ENCODE results near the gene DDX24. TPM values are rescaled to one million over a fixed set of nuclear protein-coding genes. Genes with fewer than 3 reads are reported as not detected.

Gene DDX24
- total RNA-seq, 1 experiment from 2014 or later: 203 TPM

- intact Hi-C loops (cut with micrococcal nuclease; ENCODE audit: unreplicated experiment): no loop called here
- Histone ChIP-seq H3K27me3 (replicated peaks; ENCODE audit: insufficient read depth, low read depth, low read length, poor library complexity) (no peaks in the 10 kb centered on the region), H3K4me1 (ENCODE audit: insufficient read depth, low read length, poor library complexity, severe bottlenecking) (peaks cover 12% of the 10 kb centered on the region), H3K4me3 (ENCODE audit: low read depth, low read length, poor library complexity, severe bottlenecking) (peak overlapping the region; percentile 94), H3K36me3 (ENCODE audit: insufficient read depth, low read length, poor library complexity, severe bottlenecking) (peaks cover 28% of the 10 kb centered on the region), H3K27ac (ENCODE audit: low read depth, low read length, poor library complexity, severe bottlenecking) (peak overlapping the region; percentile 95), H3K9me3 (ENCODE audit: low read depth, low read length, poor library complexity, severe bottlenecking) (no peaks in the 10 kb centered on the region)
- POLR2A ChIA-PET (ENCODE audit: low non-redundant PET): no interaction called here
- BruUV-seq (replicated peaks): no TSS peak
- CTCF ChIA-PET: interaction anchor here (1.0 kb wide), 1 partner anchor 16 kb away, joined by 3 read pairs; no protein-coding TSS in a partner anchor
- TF ChIP-seq CTCF (conservative IDR thresholded peaks at IDR 0.05; ENCODE audit: low read depth, low read length) (no peak), EZH2 (IDR thresholded peaks at IDR 0.05; ENCODE audit: borderline replicate concordance, low read depth, low read length, poor library complexity, severe bottlenecking) (no peak)
- DNase-seq (ENCODE audit: low spot score): no peak
These were observed 401 bp upstream of the DDX24 start for GRCh38 chr14:94081386-94081820.

GRCh38 chr14:94079891-94080620 lies 946 bp downstream of the DDX24 start:
- H3K9me3 ChIP-seq (ENCODE audit: low read depth, low read length, poor library complexity, severe bottlenecking): peaks cover 10% of the 10 kb centered on the region
- CTCF ChIA-PET: interaction anchor here (0.6 kb wide), 1 partner anchor 80 kb away, joined by 3 read pairs; no protein-coding TSS in a partner anchor
- H3K36me3 ChIP-seq (ENCODE audit: insufficient read depth, low read length, poor library complexity, severe bottlenecking): peaks cover 38% of the 10 kb centered on the region
- H3K4me3 ChIP-seq (ENCODE audit: low read depth, low read length, poor library complexity, severe bottlenecking): peak overlapping the region; percentile 94
- H3K27ac ChIP-seq (ENCODE audit: low read depth, low read length, poor library complexity, severe bottlenecking): peak overlapping the region; percentile 95
- no TSS peak for BruUV-seq (replicated peaks)
- TF ChIP-seq CTCF (conservative IDR thresholded peaks at IDR 0.05; ENCODE audit: low read depth, low read length) (no peak), EZH2 (IDR thresholded peaks at IDR 0.05; ENCODE audit: borderline replicate concordance, low read depth, low read length, poor library complexity, severe bottlenecking) (no peak)
- POLR2A ChIA-PET (ENCODE audit: low non-redundant PET): no interaction called here
- DNase-seq (ENCODE audit: low spot score): peak; percentile 52
- H3K27me3 ChIP-seq (replicated peaks; ENCODE audit: insufficient read depth, low read depth, low read length, poor library complexity): no peaks in the 10 kb centered on the region
- H3K4me1 ChIP-seq (ENCODE audit: insufficient read depth, low read length, poor library complexity, severe bottlenecking): peaks cover 12% of the 10 kb centered on the region
- intact Hi-C loops (cut with micrococcal nuclease; ENCODE audit: unreplicated experiment): no loop called here

- H3K4me3 ChIP-seq (ENCODE audit: low read depth, low read length, poor library complexity, severe bottlenecking): no peak overlapping the region
- intact Hi-C loops (cut with micrococcal nuclease; ENCODE audit: unreplicated experiment): no loop called here
- H3K36me3 ChIP-seq (ENCODE audit: insufficient read depth, low read length, poor library complexity, severe bottlenecking): peaks cover 38% of the 10 kb centered on the region
- H3K27ac ChIP-seq (ENCODE audit: low read depth, low read length, poor library complexity, severe bottlenecking): no peak overlapping the region
- CTCF ChIA-PET: no interaction called here
- peaks cover 22% of the 10 kb centered on the region for H3K9me3 ChIP-seq (ENCODE audit: low read depth, low read length, poor library complexity, severe bottlenecking)
- DNase-seq (ENCODE audit: low spot score): no peak
- POLR2A ChIA-PET (ENCODE audit: low non-redundant PET): no interaction called here
- no peak for TF ChIP-seq EZH2 (IDR thresholded peaks at IDR 0.05; ENCODE audit: borderline replicate concordance, low read depth, low read length, poor library complexity, severe bottlenecking)
- TF ChIP-seq CTCF (conservative IDR thresholded peaks at IDR 0.05; ENCODE audit: low read depth, low read length): no peak
- BruUV-seq (replicated peaks): no TSS peak
- H3K27me3 ChIP-seq (replicated peaks; ENCODE audit: insufficient read depth, low read depth, low read length, poor library complexity): no peaks in the 10 kb centered on the region
- peaks cover 12% of the 10 kb centered on the region for H3K4me1 ChIP-seq (ENCODE audit: insufficient read depth, low read length, poor library complexity, severe bottlenecking)
These were observed 3.2 kb downstream of the DDX24 start for GRCh38 chr14:94077823-94078222.

Data from A673 (cell line).